Neural progenitor cell (in vitro differentiated cells): ENCODE data around the gene MYO18B.

Experiments used
- CTCF ChIP-seq: fragments of 200-600 bp; sonication (generic); IDR thresholded peaks from 2 replicates; pipeline ENCODE4 v1.5.1; 2017; ENCODE audit warnings: antibody characterized with exemption, mild to moderate bottlenecking
- EZH2 ChIP-seq: fragments of 200-600 bp; sonication (generic); IDR thresholded peaks from 2 replicates; pipeline ENCODE4 v1.6.1; 2017; ENCODE audit warnings: antibody characterized with exemption, mild to moderate bottlenecking, moderate library complexity
- EZH2phosphoT487 ChIP-seq: fragments of 200-600 bp; sonication (generic); IDR thresholded peaks from 2 replicates; pipeline ENCODE4 v1.6.1; 2017; ENCODE audit warnings: antibody characterized with exemption

DNA sequence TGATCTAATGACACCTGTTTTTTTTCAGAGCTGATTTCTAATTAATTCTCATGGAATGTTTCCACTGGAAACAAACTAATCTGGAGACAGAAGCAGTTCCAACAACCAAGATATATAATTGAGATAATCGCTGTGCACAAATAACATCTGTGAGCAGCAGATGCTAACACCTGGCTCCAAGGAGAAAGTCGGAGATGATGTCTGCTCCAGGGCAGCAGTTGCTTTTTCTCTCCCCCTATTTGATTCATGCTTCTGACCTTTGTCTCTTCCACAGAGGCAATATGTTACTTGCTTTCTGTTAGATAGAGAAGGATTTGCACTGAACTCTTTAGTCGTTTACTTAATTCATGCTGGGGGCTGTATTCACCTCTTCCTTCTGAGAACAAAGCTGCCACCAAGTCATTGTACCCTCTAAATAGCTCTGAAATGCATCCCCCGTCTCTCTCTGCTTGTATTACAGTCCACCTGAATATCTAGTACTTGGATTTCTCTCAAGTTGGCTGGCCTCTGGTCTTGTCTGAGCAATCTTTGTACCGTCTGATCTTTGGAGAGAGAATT, 187.4 kb downstream of the MYO18B start:
- TF ChIP-seq EZH2 (no peak), CTCF (no peak), EZH2phosphoT487 (peak; percentile 51)
